ENCODE measurements around the gene SPAG16. TPM values are rescaled to one million over a fixed set of nuclear protein-coding genes. Genes with fewer than 3 reads are reported as not detected.

Gene SPAG16
- total RNA-seq, 1 experiment from 2014 or later, result 17.3 TPM

DNA sequence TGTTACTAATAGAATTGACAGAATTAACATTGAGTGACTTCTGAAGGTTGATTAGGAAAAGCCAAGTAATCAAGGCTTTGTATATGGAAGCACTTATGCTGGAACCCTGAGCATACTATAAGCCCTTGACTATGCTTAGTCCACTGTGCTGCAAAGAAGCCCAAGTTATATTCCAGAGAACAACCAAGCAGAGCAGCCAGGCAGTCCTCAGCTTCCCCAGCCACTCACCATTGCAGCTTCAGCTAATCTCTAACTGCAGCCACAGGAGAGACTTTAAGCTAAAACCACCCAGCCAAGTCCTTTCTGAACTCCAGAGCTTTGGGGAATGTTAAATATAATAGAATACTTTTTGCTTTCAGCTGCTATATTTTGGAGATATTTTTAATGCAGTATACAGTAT, 962.2 kb downstream of the SPAG16 start:
- H3K27ac ChIP-seq (ENCODE audit: insufficient read length, low read depth, low read length), result no peak overlapping the region
- TF ChIP-seq, protein P1, sequence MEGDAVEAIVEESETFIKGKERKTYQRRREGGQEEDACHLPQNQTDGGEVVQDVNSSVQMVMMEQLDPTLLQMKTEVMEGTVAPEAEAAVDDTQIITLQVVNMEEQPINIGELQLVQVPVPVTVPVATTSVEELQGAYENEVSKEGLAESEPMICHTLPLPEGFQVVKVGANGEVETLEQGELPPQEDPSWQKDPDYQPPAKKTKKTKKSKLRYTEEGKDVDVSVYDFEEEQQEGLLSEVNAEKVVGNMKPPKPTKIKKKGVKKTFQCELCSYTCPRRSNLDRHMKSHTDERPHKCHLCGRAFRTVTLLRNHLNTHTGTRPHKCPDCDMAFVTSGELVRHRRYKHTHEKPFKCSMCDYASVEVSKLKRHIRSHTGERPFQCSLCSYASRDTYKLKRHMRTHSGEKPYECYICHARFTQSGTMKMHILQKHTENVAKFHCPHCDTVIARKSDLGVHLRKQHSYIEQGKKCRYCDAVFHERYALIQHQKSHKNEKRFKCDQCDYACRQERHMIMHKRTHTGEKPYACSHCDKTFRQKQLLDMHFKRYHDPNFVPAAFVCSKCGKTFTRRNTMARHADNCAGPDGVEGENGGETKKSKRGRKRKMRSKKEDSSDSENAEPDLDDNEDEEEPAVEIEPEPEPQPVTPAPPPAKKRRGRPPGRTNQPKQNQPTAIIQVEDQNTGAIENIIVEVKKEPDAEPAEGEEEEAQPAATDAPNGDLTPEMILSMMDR (conservative IDR thresholded peaks at IDR 0.05), result no peak
- no peak overlapping the region for H2BK120ac ChIP-seq (ENCODE audit: low read depth, low read length, poor library complexity, severe bottlenecking)
- H4K20me1 ChIP-seq (ENCODE audit: control insufficient read depth, insufficient read depth, insufficient read length), result no peaks in the 10 kb centered on the region
- no peak overlapping the region for H3K56ac ChIP-seq (ENCODE audit: insufficient read length, low read depth, low read length)
- no peak overlapping the region for H3K9ac ChIP-seq (ENCODE audit: extremely low read depth, insufficient read length, low read length)
- no peak overlapping the region for H3K23ac ChIP-seq (ENCODE audit: insufficient read length, low read depth, low read length)
- no peak overlapping the region for H2BK15ac ChIP-seq (ENCODE audit: low read depth, low read length)
- H2BK12ac ChIP-seq (ENCODE audit: insufficient read length, low read depth, low read length), result no peak overlapping the region
- no peak overlapping the region for H3K4me2 ChIP-seq (ENCODE audit: insufficient read depth, insufficient read length, low read length)
- Mint-ChIP-seq H3K27me3 (ENCODE audit: low read depth) (no peaks in the 10 kb centered on the region), H3K4me1 (peaks cover 9 to 15% of the 10 kb centered on the region in 2 experiments), H3K9me3 (no peaks in the 10 kb centered on the region), H3K4me3 (no peak overlapping the region), H3K27ac (peak overlapping the region in 1 of 3 experiments; percentile 87; a peak in 1 of 7 replicates), H3K36me3 (ENCODE audit: insufficient read depth in 1 of 3, low read depth in 3 of 3) (no peaks in the 10 kb centered on the region)
- H3K23me2 ChIP-seq (ENCODE audit: insufficient read length, low read depth, low read length, poor library complexity, severe bottlenecking), result no peaks in the 10 kb centered on the region
- no peak overlapping the region for H4K5ac ChIP-seq (ENCODE audit: insufficient read length, low read depth, low read length)
- H4K8ac ChIP-seq (replicated peaks; ENCODE audit: insufficient read length, low read depth, low read length), result no peak overlapping the region
- H4K91ac ChIP-seq (ENCODE audit: insufficient read length, low read depth, low read length), result no peak overlapping the region
- no peak overlapping the region for H2AK5ac ChIP-seq (ENCODE audit: insufficient read length, low read length)
- no peaks in the 10 kb centered on the region for H3K27me3 ChIP-seq (ENCODE audit: insufficient read depth, low read length)
- no peak overlapping the region for H3T11ph ChIP-seq (ENCODE audit: low read length)
- H3K9me3 ChIP-seq (ENCODE audit: control insufficient read depth, low read depth, low read length), result no peaks in the 10 kb centered on the region
- H2BK5ac ChIP-seq (ENCODE audit: insufficient read length, low read length), result no peak overlapping the region
- H3K14ac ChIP-seq (ENCODE audit: insufficient read depth, low read length), result no peak overlapping the region
- no peaks in the 10 kb centered on the region for H3K79me2 ChIP-seq (ENCODE audit: insufficient read depth, low read length)
- H3K18ac ChIP-seq (ENCODE audit: insufficient read length, low read depth, low read length), result no peak overlapping the region
- no peaks in the 10 kb centered on the region for H3K79me1 ChIP-seq (ENCODE audit: insufficient read depth, low read depth, low read length, poor library complexity, severe bottlenecking)
- H2AFZ ChIP-seq (ENCODE audit: low read length), result no peak overlapping the region
- no peak for DNase-seq
- H3K4me1 ChIP-seq (ENCODE audit: insufficient read depth, low read length), result peaks cover 2% of the 10 kb centered on the region; the same call in 1 of the 2 replicates
- no peak overlapping the region for H3K4ac ChIP-seq (ENCODE audit: low read depth, low read length)
- H2BK20ac ChIP-seq (ENCODE audit: low read depth, low read length, poor library complexity, severe bottlenecking), result peak overlapping the region; percentile 26

Data from H9 (cell line).